Omental fat pad (tissue), 4 donors: ENCODE data around the gene RBBP5. TPM values are rescaled to one million over a fixed set of nuclear protein-coding genes. Genes with fewer than 3 reads are reported as not detected.

Source experiments
- ATAC-seq: fragments of 150-250 bp; one replicate; pipeline ENCODE4 v1.9.1; 2016; ENCODE audit warnings: mild to moderate bottlenecking, moderate library complexity; ENCODE audit not compliant: low FRiP score
- DNase-seq: peaks from one replicate; pipeline ENCODE4 v3.0.0-alpha.2; 2019; ENCODE audit warnings: low spot score
- total RNA-seq, 4 donors: library from RNA; depleted of rRNA; stranded (reverse); fragments of >200 nt; gene quantifications; one replicate each; pipeline ENCODE4 v1.1.0, GENCODE V29; 2016
- TF ChIP-seq, protein P1 (sequence below), 3 donors: fragments of 450-650 bp; IDR thresholded peaks; one replicate each; pipeline ENCODE4 v1.5.1; 2016 to 2017; ENCODE audit warnings: antibody characterized with exemption in 3 of 3, mild to moderate bottlenecking in 3 of 3, moderate library complexity in 2 of 3

The RBBP5 gene
- total RNA-seq, 4 donors from 2014 or later = 11.9 to 15.6 (median 12.8) TPM

DNA sequence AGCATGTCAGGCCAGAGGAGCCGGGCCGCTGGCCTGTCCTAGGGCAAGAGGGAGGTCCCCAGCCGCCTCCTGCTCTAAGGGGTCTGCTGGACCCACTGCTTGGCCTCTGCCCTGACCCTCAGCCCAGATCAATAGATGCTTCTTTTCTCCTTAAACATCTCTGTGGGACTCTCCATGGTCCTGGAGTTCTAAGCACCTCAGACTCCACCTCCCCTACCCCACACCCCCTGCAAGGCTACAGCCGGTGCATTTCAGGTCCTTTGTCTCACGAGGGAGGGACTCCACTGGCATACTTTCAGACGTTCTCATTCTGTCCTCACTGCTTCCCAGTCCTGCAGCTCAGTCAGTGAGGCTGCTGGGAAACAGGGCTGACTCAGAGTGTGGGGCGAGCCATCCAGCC lies 67.8 kb downstream of the RBBP5 start:
- no peak for ATAC-seq
- TF ChIP-seq, protein P1, sequence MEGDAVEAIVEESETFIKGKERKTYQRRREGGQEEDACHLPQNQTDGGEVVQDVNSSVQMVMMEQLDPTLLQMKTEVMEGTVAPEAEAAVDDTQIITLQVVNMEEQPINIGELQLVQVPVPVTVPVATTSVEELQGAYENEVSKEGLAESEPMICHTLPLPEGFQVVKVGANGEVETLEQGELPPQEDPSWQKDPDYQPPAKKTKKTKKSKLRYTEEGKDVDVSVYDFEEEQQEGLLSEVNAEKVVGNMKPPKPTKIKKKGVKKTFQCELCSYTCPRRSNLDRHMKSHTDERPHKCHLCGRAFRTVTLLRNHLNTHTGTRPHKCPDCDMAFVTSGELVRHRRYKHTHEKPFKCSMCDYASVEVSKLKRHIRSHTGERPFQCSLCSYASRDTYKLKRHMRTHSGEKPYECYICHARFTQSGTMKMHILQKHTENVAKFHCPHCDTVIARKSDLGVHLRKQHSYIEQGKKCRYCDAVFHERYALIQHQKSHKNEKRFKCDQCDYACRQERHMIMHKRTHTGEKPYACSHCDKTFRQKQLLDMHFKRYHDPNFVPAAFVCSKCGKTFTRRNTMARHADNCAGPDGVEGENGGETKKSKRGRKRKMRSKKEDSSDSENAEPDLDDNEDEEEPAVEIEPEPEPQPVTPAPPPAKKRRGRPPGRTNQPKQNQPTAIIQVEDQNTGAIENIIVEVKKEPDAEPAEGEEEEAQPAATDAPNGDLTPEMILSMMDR (IDR thresholded peaks at IDR 0.05) = no peak
- no peak for DNase-seq

DNA sequence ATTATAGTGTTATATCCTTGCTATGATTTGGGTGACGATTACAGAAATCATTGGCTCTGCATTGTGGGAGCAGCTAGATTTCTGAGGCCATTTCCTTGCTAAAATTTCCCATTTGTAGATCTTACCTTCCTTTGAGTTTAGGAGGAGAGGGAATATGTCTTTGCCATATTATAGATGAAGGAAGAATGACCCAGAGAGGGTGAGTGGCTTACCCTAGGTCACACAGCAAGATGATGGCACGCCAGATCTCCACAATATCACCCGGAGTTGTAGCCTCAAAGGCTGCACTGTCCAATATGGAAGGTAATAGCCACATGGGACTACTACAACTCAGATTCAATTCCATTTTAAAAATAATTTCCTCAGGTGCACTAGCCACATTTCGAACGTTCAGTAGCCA lies 68.5 kb downstream of the RBBP5 start:
- TF ChIP-seq, protein P1 (IDR thresholded peaks at IDR 0.05) = no peak
- DNase-seq (no peak), ATAC-seq (no peak)

DNA sequence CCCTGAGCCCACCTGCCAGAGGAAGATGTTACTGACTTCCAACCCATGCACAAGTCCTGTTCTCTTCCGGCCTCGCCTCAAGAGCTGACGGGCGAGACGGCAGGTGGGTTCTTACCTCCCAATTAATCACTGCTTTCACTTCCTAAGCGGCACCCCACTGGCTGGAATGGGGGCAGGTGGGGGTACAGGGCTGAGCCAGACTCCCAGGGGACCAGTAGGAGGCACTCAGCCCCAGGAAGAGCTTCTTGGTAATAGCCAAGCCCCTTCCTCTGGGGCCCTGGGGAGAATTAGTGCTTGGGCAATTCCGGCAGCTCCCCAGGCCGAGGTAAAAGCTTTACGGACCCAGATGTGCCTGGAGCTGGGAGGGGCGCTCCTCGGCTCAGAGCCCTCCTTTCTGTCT lies 69.1 kb downstream of the RBBP5 start:
- TF ChIP-seq, protein P1 (IDR thresholded peaks at IDR 0.05) = no peak
- no peak for DNase-seq
- ATAC-seq = no peak

DNA sequence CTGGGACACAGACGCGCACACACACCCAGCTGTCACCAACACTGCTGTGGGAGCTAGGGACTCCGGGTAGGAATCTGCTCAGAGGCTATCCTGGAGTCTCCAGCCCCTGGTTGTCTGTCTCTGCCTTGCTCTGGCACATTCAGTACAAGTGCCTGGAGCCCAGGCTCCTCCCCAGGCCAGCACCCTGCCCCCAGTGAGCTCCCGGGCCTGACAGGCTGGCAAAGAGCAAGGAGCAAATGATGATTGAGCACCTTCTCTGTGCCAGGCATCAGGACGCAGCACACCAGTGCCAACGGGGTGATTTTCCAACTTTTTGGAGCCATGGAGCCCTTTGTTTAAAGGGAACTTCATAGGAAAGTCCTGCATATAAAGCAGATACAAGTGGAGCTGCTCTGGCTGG lies 72.3 kb downstream of the RBBP5 start:
- DNase-seq = no peak
- TF ChIP-seq, protein P1 (IDR thresholded peaks at IDR 0.05) = no peak
- ATAC-seq = no peak

DNA sequence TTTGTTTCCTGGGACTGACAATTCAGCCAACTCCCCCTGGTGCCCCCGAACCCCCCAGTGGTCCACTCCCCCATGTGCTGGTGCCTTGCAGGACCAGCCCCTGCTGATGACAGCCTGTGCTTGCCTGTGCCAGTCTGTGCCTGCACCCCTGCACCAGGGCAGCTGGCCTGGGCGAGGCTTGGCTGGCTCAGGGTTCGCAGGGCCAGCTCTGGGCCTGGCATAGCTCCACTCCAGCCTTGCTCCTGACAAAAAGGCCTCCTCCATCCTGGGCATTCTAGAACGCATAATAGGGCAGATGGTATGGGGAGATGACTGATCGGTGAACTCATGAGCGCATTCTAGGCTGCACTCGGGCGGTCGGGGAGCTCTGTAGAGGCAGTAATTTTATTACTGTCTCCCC lies 73.4 kb downstream of the RBBP5 start:
- TF ChIP-seq, protein P1 (IDR thresholded peaks at IDR 0.05) = no peak
- DNase-seq = no peak
- no peak for ATAC-seq

DNA sequence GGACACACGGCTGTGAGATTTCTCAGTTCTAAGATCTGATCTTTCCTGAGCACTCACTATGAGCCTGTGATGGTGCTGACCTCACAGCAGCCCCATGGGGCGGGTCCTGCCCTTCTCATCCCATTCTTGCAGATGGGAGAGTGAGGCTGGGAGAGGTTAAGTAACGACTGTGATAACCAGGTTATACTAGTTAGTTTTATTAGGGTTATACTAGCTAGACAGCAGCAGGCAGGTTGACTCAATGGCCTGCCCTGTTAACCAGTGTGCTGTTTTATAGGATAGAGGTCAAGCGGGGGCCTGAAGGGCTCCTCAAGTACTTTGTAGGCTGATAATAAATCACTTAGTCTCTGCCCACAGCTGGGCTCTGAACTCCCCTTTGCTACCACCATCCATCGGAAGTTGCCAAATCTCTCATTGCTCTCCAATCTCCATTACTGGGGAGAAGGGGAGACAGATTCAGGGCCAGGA lies 74.0 kb downstream of the RBBP5 start:
- no peak for DNase-seq
- TF ChIP-seq, protein P1 (IDR thresholded peaks at IDR 0.05) = no peak
- ATAC-seq = no peak

DNA sequence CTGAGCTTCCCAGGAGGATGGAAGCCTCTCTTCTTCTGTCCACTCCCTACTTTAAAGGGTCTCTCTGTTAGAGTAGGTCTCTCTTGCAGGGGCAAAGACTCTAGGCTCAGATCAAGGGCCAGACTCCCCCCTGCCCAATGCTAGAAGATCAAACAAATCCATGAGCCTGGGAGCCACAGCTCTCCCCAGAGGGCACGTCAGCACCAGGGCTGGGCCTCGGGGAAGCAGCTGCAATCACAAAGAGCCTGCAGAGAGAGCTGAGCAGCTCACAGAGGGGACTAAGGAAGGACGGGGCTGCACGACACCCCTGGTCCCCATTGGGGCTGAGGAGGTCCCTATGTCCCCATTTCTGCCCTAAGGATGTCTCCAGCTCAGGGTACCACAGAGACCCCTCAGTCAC lies 74.9 kb downstream of the RBBP5 start:
- DNase-seq = no peak
- TF ChIP-seq, protein P1 (IDR thresholded peaks at IDR 0.05) = no peak
- no peak for ATAC-seq
